GM21367 (cell line): Measurements from ENCODE around the gene HS3ST5.
"Not testable (repeated sequence)": the region's sequence is repeated elsewhere in the genome, so short reads cannot be mapped to it uniquely, and the experiment has no call there.

ENCODE experiments used
- ATAC-seq: cut with Tn5 transposase; IDR thresholded peaks from one replicate; pipeline ENCODE4 v1.9.1; 2021; ENCODE audit not compliant: unreplicated experiment

The HS3ST5 gene

GRCh38 chr6:114061741-114062140, 281.1 kb downstream of the HS3ST5 start:
- no peak for ATAC-seq

GRCh38 chr6:114061116-114061515, 281.7 kb downstream of the HS3ST5 start:
- no peak for ATAC-seq

- ATAC-seq, result no peak
These were observed 284.4 kb downstream of the HS3ST5 start for GRCh38 chr6:114058435-114058834.

GRCh38 chr6:114055763-114056162, 287.1 kb downstream of the HS3ST5 start:
- no peak for ATAC-seq

DNA sequence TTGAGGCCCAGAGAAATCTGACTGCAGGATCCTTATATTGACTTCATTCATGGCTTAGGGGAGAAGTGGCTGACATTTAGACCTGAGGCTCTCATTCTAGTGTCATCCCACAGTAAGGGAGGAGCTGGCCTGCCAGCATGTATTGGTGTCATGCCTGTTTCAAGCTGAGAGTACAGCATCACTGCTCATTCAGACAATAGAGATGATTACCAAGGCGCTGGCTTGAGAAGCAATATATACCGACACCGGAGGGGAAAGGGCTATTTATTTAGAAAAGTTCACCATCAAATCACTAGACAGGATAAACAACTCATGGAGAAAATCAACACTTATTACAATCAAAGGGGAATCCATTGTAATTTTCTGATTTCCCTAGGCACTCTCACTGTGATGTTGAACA, 287.5 kb downstream of the HS3ST5 start:
- ATAC-seq, result no peak

DNA sequence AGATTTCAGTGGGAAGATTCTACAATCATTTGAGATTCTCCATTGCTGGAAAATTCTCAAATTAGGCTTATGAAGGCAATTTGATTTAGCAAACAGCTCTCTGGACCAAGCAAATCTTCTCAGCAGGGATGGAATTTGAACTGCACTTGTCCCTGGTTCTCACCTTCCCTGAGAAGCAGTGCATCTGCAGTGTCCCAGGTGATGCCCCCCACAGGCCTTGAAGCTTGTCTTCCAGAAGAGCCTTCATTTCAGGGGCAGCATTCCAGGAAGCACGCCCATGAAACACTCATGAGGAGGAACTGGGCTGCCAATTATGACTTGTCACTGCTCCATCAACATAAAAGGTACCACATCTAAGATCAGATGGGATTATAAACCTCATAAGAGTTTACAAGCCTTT, 289.0 kb downstream of the HS3ST5 start:
- no peak for ATAC-seq

- ATAC-seq, result no peak
These were observed 290.7 kb downstream of the HS3ST5 start for GRCh38 chr6:114052141-114052540.

DNA sequence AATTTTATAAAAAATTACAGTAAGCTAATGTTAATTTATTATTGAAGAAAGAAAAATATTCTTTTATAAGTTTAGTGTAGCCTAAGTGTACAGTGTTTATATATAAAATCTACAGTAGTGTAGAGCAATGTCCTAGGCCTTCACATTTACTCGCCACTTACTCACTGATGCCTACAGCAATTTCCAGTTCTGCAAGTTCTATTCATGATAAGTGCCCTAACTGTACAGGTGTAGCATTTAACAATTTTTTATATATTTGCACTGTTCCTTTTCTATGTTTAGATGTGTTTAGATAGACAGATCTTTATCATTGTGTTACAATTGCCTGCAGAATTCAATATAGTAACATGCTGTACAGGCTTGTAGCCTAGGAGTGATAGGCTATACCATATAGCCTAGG, 291.8 kb downstream of the HS3ST5 start:
- no peak for ATAC-seq

DNA sequence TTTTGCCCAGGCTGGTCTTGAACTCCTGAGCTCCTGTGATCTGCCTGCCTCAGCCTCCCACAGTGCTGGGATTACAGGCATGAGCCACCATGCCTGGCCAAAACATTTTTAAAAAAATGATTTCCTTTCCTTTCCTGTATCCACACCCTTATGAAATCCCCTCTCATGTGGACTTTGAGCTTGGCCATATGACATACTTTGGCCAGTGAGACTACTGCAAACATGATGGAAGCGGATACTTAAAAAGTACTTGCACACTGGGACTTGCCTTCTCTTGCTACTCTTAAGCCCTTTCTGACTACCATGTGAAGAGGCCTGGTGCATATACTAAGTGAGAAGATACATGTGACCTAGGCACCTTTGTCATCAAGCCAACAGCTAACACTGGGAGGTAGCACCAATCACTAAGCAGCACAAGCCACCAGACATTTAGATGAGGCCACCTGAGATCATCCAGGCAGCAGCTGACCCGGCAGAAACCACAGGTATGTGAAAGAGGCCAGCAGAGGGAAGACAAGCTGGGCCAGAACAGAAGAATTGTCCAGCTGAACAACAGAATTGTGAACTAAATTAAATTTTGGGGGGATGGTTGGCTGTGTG, 293.4 kb downstream of the HS3ST5 start:
- no peak for ATAC-seq

DNA sequence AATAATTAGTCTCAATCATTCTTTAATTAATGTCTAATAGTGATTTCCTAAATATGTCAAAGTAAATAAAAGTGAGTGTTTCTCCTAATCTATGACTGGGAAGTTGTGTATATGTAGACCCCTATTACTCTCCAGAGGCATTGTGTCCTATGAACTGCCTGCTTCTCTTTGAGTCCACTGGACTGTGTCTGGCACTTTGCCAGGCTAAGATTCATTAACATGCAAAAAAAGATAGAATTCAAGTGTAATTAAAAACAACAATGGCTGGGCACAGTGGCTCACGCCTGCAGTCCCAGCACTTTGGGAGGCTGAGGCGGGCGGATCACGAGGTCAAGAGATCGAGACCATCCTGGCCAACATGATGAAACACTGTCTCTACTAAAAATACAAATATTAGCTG, 298.3 kb downstream of the HS3ST5 start:
- ATAC-seq, result not testable (repeated sequence)

- no peak for ATAC-seq
These were observed 300.4 kb downstream of the HS3ST5 start for GRCh38 chr6:114042267-114043016.

GRCh38 chr6:114040871-114041270, 302.0 kb downstream of the HS3ST5 start:
- ATAC-seq, result no peak

DNA sequence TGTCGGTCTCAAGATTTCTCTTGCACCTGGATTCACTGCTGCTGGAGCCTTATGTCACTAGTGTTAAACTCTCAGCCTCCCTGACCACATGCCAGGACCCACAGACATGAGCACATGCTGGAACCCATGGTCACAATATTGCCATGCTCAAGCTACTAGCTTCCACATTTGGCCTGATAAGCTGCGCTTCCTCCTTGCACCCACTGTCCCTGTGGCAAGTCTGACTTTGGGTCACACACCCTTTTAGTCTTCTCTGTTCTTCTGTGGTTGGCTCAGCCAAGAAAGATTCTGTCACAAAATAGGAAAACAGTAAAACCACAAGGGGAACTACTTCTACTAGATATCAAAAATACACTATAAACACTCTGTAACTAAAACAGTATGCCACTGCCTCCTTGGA, 303.0 kb downstream of the HS3ST5 start:
- ATAC-seq, result no peak

DNA sequence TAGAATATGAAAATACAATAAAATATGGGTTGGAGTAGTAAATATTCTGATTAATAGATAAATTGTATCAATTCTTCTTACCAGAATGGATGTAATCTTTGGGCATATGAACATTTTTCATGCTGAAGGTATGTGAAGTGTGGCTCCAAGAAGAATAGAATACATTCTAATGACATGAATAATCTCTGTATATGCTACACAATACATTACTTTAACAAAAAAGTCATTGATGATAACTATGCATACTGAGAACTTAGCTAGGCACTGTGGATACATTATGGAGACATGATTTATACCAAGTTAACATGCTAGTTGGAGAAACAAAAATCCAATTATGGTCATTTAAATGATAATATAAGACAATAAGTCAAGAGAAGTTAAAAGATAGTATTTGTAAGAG, 309.2 kb downstream of the HS3ST5 start:
- no peak for ATAC-seq

DNA sequence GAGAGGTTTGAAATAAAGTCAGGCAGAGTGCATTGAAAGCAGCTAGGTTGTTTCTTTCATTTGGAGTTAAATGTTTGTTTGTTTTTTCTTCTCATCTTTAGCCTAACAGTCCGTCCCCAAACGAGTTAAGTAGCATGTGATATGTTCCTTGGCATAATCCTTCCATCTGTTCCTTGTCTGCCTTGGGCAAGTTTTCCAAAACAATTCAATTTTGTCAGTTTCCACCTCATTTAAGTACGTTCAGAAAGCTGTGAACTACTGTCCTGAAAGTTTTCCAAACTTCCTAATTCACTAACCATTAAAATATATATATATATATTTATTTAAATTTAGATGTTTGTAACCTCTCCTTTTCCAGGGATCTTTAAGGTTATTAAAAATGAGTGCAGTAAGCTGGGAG, 310.1 kb downstream of the HS3ST5 start:
- ATAC-seq, result no peak

- ATAC-seq, result no peak
These were observed 312.1 kb downstream of the HS3ST5 start for GRCh38 chr6:114030767-114031166.

GRCh38 chr6:114024746-114025145, 318.1 kb downstream of the HS3ST5 start:
- no peak for ATAC-seq

- ATAC-seq, result no peak
These were observed 322.6 kb downstream of the HS3ST5 start for GRCh38 chr6:114020196-114020595.

DNA sequence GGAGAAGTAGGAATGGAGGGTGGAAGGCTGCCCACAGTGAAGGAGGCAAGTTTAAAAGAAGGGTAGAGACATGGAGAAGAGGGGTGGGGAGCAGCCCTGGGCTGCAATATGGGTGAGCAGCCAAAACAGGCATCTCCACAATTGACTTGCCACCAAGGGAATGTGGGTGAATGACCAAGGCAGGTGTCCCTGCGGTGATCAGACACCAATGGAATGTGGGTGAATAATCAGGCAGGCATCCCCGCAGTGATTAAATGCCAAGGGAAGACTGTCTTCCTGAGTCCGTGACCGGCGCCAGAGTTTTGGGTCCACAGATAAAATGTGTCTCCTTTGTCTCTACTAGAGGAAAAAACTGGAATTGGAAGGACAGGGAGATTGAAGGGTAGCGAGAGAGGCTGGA, 325.7 kb downstream of the HS3ST5 start:
- not testable (repeated sequence) for ATAC-seq

DNA sequence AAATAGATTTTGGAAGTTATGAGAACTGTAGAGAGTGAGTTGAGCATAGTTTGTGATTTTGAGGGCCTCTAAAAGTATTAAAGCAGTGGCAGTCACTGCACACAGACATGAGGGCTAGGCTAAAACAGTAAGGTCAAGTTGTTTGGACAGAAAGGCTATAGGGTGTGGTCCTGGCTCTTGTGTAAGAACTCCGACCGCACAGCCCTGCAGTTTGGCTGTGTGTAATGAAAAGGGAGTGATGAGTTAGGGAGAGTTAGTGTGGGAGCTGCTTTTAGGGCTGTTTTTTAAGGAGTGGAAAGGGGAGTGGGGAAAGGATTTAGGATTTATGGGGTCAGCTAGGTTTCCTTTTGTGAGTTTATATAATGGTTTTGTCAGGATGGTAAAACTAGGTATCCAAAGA, 328.7 kb downstream of the HS3ST5 start:
- ATAC-seq, result not testable (repeated sequence)

GRCh38 chr6:114011486-114011885, 331.3 kb downstream of the HS3ST5 start:
- not testable (repeated sequence) for ATAC-seq

DNA sequence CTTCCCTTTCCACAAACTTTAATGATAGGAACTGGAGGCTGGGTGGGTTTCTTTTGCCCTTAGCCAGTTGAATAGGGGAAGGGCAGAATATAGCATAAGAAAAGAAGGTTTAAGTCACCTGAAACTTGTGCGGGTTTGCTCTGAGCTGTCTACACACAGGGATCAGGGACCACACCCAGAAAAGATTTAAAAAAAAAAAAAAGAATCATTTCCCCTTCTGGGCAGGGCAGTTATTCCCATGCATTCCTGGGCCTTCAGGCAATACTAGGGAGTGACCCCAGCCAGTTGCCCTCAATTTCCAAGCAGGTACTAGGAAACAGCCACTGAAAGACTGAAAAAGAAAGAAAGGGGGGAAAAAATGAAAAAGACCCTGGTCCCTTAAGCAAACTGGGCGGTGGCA, 332.3 kb downstream of the HS3ST5 start:
- no peak for ATAC-seq

GRCh38 chr6:114009192-114009591, 333.6 kb downstream of the HS3ST5 start:
- ATAC-seq, result no peak
